Left colon (tissue), 2 donors: ENCODE results near the gene UBQLN4. TPM values are rescaled to one million over a fixed set of nuclear protein-coding genes. Genes with fewer than 3 reads are reported as not detected.
"Not testable (repeated sequence)": the region's sequence is repeated elsewhere in the genome, so short reads cannot be mapped to it uniquely, and the experiment has no call there.

Source experiments
- ATAC-seq: fragments of 200-7000 bp; cut with Tn5 transposase; one replicate; pipeline ENCODE4 v1.9.1; 2020; ENCODE audit warnings: mild to moderate bottlenecking, moderate library complexity
- DNase-seq, 2 donors: peaks; one replicate each; pipeline ENCODE4 v3.0.0-alpha.2; 2020
- intact Hi-C, 2 donors: fragments of 100-400 bp; cut with DNase I in 1 of 2; cut with micrococcal nuclease in 1 of 2; formaldehyde crosslinking; loops; one replicate each; pipeline versions ENCODE4 v1.11.2 to v1.14.0; 2022; cut with DNase I, micrococcal nuclease
- total RNA-seq, 2 donors: library from RNA; stranded (reverse); fragmentation: NEBNext Ultra II Directional; extraction: Animal tissue kit (Norgen Biotek cat#: 25700); gene quantifications; one replicate each; pipeline ENCODE4 v1.2.1, GENCODE V29; 2021
- donor health status: DM: no; HTN: no; CAD: no.
- donor health status: DM: yes; HTN: yes; CAD: no.

The UBQLN4 gene
- total RNA-seq, 2 donors from 2014 or later, result 21.7 to 26.7 TPM

DNA sequence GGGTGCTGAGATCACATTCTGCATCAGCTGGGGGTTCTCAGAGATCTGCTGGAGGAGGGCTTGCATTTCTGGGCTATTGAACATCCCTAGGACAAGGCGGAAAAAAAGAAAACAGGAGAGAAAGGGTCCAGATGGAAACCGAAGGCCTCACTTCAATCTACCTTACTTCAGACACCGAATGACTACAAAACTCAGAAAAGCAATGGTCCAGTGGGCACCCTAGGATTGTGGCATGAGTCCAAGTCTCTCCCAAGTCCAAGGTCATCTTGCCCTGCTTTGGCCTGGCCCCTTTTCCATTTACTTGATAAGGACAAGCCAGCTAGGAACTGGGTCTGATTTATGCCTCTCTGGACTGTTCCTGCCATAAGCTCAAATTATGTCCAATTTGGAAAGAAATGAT lies 10.8 kb downstream of the UBQLN4 start:
- DNase-seq (no peak), ATAC-seq (no peak)
- intact Hi-C loops, result no loop called here

DNA sequence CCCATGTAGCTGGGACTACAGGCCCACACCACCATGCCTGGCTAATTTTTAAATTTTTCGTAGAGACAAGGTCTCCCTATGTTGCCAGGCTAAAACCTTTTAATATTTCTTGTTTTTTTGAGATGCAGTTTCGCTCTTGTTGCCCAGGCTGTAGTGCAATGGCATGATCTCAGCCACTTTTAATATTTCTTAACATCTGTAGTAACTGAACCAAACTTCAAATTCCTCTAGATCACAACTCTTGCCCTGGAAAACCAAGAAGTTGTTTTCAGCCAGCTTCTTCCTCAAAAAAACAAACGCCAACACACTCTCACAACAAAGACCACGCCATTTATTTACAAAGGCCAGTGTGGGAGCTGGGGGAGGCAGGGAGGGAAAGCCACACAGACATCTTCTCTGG lies 18.6 kb downstream of the UBQLN4 start:
- intact Hi-C loops, DNase-seq, ATAC-seq: not testable (repeated sequence)

DNA sequence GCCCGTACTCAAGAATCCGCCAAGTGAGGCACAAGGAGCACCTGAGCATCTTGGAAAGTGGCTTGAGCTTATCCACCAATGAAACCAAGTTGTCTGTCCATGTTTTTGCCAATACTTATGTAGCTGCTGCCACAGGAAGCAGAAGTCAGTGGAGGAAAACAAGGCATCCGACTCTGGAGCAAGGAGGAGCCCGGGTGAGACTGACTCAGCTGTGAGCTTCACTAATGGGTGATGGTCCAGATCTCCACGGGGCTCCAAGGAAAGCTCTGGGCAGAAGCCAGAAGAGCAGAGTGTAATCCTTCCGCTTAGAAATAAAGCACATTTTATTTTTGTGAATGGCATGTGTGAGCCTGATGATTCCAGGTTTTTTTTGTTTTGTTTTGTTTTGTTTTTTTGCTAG lies 20.6 kb downstream of the UBQLN4 start:
- intact Hi-C loops, result no loop called here
- DNase-seq (no peak), ATAC-seq (no peak)

DNA sequence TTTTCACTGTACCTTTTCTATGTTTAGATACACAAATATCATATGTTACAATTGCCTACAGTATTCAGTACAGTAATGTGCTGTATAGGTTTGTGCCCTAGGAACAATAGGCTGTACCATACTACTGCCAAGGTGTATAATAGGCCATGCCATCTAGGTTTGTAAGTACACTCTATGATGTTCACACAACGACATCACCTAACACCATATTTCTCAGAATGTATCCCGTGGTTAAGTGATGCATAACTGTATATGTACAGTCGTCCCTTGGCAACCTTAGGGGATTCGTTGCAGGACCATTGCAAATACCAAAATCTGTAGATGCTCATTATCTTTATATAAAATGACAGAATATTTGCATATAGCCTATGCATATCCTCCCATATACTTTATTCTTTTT lies 27.0 kb downstream of the UBQLN4 start:
- ATAC-seq (no peak), DNase-seq (no peak)
- intact Hi-C loops, result no loop called here

DNA sequence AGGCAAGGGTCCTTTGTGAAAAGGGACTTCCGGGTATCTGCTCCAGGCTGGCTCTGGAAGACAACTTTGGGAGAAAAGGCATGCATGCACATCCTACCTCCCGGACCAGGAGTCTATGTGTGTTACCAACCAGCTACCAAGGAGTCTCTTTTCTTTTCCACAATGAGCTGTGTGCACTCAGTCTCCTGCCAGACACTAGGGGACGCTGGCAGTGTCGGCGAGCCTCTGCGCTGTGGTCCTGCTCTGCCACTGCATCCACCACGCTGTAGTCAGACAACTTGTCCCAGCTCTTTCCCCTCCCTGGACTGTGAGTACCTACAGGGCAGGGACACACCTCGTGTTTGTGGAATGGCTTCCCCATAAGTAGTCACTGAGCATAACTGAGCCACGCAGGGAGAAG lies 27.7 kb downstream of the UBQLN4 start:
- ATAC-seq (peak; percentile 91), DNase-seq (peak; percentile 38 to 48)
- intact Hi-C loops, result no loop called here

DNA sequence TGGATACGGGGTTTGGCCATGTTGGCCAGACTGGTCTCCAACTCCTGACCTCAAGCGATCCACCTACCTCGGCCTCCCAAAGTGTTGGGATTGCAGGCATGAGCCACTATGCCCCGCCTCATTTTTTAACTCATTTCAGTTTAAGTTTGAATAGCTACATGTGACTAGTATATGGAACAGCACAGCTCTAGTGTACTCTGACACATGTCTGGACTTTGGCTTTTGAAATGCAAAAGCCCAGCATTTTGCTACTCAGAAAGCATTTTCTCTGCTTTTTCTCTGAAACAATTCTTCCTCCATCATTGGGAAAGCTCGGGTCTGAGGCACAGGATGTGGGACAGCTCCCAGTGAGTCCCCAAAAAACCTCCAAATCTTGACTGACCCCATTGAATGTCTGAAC lies 28.8 kb downstream of the UBQLN4 start:
- no peak for ATAC-seq
- intact Hi-C loops, result no loop called here

DNA sequence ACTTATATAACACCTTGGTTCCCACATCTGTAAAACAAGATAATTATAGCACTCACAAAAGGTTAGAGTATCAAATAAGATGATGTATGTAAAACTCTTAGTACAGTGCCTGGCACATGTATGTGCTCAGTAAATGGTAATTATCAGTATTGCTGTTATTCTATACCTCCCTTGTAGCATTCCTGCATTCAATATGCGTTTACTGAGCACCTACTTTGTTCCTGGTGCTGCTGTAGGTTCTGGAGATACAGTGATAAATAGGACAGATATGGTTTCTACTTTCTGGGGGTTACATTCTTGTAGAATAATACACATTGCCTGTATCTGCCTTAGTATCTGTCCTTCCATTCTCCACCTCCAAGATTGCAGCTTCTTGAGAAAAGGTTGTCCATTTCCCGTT lies 31.6 kb downstream of the UBQLN4 start:
- intact Hi-C loops, result no loop called here
- ATAC-seq (no peak), DNase-seq (no peak)

More for the DNA sequence above, 28.8 kb downstream of the UBQLN4 start:
- no peak for DNase-seq

DNA sequence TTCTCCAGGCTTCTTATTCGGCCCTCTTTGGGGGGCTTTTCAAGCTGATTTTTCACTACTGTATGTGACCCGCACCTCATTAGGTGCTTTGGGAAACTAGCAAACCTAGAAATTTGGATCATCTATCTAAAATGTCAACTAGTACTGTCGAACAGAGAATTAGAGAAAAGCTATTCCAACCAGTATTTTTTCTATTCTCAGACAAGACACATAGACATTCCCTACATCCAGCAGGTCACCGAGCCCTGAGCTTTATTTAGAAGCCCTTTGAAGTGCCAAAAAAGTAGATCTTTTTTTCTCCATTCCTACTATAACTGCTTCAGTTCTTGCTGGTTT lies 32.5 kb downstream of the UBQLN4 start:
- no peak for DNase-seq
- intact Hi-C loops, result no loop called here
- no peak for ATAC-seq

DNA sequence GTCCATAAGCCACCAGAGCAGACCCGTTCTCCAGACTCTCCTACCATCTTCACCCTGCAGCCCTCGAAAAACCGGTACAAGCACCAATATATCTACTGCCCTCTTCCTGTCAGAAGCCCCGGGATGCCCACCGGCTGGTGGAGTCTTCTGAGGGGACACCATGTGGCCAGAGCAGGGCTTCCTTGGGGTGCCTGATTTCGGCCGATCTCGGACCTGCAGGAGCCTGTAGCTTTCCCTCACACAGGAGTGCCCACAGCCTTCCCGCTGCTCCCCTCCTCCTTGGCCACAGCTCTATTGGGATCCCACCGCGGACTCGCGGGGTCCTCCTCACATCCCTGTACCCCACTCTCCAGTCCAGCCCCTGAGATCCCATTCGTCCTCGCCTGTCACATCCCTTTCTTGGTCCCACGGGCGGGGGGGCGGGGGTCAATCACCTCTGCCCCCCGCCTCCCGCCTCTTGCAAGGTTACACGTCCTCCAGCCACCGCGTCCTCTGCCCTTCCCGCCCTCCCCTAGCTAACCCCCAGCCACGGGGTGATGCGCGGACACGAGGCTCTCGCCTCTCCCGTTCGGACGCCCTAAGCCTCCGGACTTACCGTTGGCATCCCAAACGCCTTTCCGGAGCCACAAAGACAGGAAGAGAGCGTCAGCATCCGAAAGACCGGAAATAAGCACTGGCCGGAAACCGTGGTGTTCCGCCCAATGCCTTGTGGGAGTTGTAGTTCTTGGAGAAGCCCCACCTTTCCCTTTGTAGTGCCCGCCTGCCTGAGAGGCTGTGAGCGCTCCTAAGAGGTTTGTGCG lies 33.1 kb downstream of the UBQLN4 start, which contains the start of gene SSR2:
TSS of gene SSR2 (minus strand) at position 659 of the 800 bp plus-strand sequence. CDS start 784 bp downstream, outside the sequence.
- ATAC-seq, result peak; percentile 99
- peak; percentile 89 to 92 for DNase-seq
- intact Hi-C loops, result no loop called here

DNA sequence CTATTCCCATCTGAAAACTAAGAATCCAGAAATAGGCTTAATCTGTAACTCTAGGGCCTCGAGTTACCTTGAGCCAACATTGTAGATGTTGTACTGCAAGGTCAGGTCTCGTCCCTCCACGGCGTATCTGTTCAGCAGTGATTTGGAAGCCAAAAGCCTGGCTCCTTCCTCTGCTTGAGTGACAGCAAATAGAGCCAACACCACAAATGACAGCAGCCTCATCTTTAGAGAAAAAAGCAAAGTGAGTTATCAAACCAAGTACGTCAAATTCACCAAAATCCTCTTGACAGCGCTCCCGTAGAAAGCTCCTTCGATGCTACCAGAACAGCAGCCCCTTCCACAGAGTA lies 33.7 kb downstream of the UBQLN4 start:
- intact Hi-C loops, result no loop called here
- DNase-seq (no peak), ATAC-seq (no peak)

DNA sequence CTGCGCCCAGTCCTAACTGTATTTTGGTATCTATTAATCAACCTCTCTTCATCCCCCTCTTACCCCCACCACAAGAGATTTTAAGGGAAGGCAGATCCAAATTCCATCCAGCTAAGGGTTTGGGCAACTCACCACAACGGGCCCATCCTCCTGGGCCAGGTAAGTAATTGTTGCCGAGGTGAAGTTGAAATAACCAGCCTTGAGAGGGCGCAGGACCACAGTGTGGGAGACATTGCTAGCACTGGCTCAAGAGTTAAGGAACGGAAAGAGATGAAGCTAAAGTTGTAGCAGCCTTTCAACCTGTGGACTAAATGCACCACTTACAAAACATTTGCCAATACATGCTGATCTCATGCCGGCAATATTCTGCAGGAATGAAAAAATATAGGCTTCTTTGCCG lies 38.8 kb downstream of the UBQLN4 start:
- no peak for ATAC-seq
- intact Hi-C loops, result no loop called here
- DNase-seq, result no peak

DNA sequence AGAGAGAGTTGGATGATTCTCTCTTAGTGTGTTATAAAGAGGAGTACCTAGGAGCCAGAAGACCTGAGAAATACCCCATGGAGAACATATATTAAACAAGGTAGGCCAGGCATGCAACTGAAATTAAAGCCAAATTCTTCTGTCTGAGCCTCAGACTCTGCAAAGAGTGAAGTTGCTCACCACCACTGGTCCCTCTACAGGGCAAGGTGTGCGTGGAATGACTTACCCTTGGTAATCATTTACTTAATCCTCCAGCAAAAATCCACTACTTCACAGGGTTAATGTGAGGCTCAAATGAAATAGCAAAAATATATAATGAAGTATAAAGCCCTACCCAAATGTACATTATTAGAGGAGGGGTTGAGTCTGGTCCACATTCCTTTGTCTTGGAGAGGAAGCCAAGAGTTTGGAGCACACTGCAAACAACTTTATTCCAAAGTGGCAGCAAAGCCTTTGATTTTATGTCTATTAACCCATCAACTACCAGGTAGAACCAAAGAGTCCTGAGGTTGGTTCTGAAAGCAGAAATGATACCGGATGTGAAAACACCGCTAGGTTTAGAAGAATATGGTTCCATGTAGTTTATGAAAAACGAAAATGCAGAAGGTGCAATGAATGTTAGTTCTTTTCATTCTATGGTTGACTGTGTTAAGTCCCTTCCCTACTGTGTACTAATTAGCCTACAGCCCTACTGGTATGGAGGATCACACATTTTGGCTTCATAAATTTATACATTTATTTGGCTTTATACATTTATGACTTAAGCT lies 41.4 kb downstream of the UBQLN4 start:
- no peak for DNase-seq
- intact Hi-C loops, result no loop called here
- no peak for ATAC-seq

DNA sequence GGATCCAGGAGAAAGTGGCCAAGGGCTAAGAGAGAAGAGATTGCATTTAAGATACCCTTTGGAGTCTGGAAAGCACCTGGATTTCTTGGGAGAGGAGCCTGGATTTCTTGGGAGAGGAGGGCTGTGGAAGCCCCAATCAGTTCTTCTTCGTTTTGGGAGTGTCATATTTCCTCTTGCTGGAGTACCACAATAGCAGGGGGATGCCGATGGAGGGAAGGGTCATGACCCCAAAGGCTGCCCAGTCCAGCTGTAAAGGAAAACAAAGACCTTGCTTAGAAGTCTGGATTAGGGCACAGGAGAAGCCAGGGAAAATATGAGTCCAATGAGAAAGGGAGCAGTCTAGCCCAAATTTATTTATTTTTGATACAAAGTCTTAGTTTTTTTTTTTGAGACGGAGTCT lies 44.2 kb downstream of the UBQLN4 start:
- intact Hi-C loops, result no loop called here
- ATAC-seq, result no peak
- DNase-seq, result no peak

DNA sequence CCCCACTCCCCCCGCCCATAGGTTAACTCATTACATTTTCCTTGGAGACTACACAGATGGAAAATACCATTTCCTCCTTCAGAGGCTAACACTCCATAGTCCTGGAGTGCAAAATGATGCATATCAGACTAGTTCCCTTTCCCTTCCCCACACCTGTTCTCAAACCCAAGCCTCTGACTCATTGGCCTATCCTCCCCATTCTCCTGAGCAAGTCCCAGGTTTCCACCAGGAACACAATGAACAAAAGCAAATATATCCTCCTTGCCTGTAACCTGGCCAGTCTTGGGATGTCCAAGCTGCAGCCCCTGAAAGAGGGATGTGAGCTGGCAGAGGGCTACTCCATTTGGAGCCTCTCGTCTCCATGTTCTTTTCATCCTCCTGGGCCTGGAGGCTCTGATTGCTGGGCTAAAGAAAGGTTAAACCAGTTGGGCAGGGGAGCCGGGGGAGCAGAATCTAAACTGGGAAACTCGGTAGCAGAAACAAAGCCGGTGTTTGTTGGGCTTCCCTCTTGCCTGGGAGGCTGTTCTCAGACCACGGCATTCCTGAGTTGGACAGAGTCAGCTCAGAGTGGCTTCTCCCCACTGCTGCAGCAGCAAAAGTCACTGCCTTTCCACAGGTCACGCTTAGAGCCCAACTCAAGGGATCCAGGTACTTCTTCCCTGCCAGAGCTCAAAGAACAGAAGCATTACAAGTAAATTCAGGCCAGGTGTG lies 46.8 kb downstream of the UBQLN4 start:
- ATAC-seq (no peak), DNase-seq (no peak)
- intact Hi-C loops, result no loop called here

DNA sequence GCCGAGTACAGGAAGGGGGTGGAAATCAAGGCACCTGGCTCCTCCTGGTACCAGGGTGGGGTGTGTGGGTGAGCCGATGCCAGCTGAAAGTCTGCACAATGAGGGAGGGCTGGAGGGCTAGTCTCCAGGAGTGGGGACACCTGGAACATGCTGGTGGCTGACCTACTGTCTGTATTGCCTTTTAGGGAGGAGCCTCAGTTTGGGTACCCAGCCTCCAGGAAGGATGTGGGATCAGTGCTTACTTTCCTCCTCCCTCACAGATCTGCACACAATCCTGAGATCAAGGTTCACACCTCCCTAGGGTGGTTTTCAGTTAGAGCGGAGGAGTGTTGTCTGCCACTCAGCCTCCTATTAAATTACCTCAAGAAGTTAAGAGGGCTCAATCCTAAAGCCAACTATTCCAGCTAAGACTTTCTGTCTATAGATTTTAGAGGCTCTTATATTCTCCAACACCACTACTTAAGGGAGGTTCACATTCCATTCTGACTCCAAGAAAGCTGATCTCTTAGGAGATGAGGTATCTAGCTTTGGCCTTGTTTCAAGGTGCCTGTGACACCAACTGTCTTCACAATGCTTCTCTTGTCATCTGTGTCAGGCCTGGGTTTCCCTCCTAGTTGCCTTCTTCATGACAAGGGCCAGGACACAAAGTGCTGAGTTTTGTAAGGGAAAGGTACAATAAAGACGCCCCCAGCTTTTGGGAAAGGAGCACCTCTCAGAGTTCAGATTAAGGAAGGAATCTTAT lies 48.6 kb downstream of the UBQLN4 start:
- DNase-seq (peak; percentile 46 to 78), ATAC-seq (peak; percentile 64)
- intact Hi-C loops, result no loop called here

DNA sequence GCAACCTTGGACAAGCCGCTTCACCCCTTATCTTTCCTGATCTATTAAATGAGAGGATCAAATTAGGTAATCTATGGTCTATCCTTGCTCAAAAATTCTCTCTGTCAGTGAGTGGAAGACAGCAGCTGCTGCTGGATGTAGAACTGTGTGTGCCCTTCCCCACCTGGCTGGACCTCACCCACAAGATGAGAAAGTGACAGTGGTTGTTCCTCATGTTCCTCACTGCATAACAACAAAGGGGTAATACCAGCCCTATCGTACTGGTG lies 49.7 kb downstream of the UBQLN4 start:
- DNase-seq (no peak), ATAC-seq (peak; percentile 5)
- intact Hi-C loops, result no loop called here

DNA sequence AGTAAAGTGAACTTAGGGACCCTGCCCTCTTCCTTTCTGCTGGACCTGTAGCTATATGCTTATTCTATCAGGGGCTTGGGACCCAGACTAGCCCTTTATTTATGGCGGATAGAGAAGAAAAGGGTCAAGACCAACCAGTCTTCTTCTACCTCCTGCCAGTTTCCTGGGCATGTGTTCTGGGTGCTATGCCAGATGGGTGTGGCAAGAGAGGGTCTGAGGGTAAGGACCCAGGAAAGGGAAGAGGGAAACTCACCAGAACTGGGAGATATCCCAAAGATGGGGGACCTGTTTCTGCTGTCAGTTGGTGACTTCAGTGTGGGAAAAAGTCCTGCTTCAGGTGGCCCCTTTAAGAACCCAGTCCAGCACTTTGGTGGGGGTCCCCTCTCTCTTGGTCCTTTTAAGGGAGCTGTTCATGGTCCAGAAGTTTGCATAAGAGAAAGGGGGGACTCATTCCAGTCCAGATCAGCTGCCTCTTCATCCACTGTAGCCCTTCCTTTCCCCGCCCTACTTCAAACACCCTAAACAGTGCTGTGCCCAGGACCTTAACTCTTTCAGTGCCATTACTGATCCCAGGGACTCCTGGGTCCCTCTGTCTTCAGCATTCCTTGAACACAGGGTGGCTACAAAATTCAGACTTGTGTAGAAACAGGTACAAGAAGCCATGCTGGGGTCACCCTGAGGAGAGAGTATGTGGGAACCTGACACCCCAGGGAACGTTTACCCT lies 51.2 kb downstream of the UBQLN4 start:
- ATAC-seq, result peak; percentile 70

DNA sequence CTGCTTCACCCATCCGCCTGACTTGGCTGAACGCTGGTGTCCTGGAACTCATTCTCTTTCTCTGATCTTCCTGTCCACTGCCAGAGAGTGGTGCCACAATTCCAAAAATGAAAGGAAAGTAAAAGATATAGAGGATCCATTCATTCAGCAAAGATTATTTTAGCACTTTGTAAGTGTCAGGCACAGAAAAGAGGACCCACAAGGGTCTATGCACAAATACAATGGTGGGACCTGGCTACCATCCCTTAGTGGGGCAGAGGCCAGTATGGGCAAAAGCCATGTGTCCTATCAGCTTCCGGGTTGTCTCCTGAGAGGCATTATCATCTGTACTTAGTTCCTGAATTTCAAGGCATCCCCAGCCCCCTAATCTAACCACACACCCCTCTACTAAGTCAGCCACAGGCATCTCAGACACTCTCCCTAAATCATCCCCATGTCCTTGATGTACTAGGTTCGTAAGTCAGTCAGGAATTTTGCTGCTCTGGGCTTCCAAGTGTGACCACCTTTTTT lies 51.9 kb downstream of the UBQLN4 start:
- ATAC-seq, result peak; percentile 50
- DNase-seq, result peak in 1 of 2 donors; percentile 40
- intact Hi-C loops, result no loop called here

More for the DNA sequence above, 51.2 kb downstream of the UBQLN4 start:
- intact Hi-C loops, result no loop called here
- DNase-seq, result peak in 1 of 2 donors; percentile 28
